ENCODE measurements around the gene ZNF101.

- no peak for TF ChIP-seq EZH2 (IDR thresholded peaks at IDR 0.05; ENCODE audit: low read length, missing control alignments)
- TF ChIP-seq CTCF (conservative IDR thresholded peaks at IDR 0.05 in 1 of 2, IDR thresholded peaks at IDR 0.05 in 1 of 2; ENCODE audit: low read depth in 1 of 2, low read length in 2 of 2) = no peak
Observed at GRCh38 chr19:19633711-19634515, 34.7 kb upstream of the ZNF101 start.

Data from fibroblast of lung (primary cell).